Endothelial cell of umbilical vein (primary cell): ENCODE data around the gene MYLK2.

ENCODE experiments used
- CTCF ChIP-seq, 2 donors: IDR thresholded peaks; 1 replicate in 1 of 2; 2 replicates in 1 of 2; pipeline ENCODE4 v1.5.1; 2011; ENCODE audit warnings: low read length in 2 of 2, mild to moderate bottlenecking in 2 of 2, moderate library complexity in 2 of 2, control low read depth in 1 of 2, inconsistent platforms in 1 of 2, low read depth in 1 of 2; ENCODE audit not compliant: insufficient read depth in 1 of 2; ENCODE audit errors: extremely low read depth in 1 of 2
- FOS ChIP-seq: IDR thresholded peaks from 2 replicates; pipeline ENCODE4 v1.6.1; 2011; ENCODE audit warnings: mild to moderate bottlenecking, low read length, moderate library complexity, borderline replicate concordance; ENCODE audit not compliant: insufficient read depth
- POLR2A ChIP-seq: IDR thresholded peaks from 2 replicates; pipeline ENCODE4 v1.6.1; 2012; ENCODE audit warnings: low read depth, mild to moderate bottlenecking, control low read depth, low read length

- TF ChIP-seq CTCF (IDR thresholded peaks at IDR 0.05; ENCODE audit: extremely low read depth in 1 of 2, insufficient read depth in 1 of 2, low read depth in 1 of 2, low read length in 2 of 2) (no peak), FOS (no peak), POLR2A (no peak)
These were observed 39.6 kb downstream of the MYLK2 start for GRCh38 chr20:31858760-31859083.
